HG03108 (cell line): ENCODE data around the gene TACR2.
A peak's percentile ranks its signal among the peaks of the same experiment; 100 is the strongest.
"Not testable (repeated sequence)": the region's sequence is repeated elsewhere in the genome, so short reads cannot be mapped to it uniquely, and the experiment has no call there.

Experiments
- ATAC-seq: cut with Tn5 transposase; IDR thresholded peaks from one replicate; pipeline ENCODE4 v1.9.1; 2021; ENCODE audit warnings: moderate library complexity; ENCODE audit not compliant: unreplicated experiment

The TACR2 gene

DNA sequence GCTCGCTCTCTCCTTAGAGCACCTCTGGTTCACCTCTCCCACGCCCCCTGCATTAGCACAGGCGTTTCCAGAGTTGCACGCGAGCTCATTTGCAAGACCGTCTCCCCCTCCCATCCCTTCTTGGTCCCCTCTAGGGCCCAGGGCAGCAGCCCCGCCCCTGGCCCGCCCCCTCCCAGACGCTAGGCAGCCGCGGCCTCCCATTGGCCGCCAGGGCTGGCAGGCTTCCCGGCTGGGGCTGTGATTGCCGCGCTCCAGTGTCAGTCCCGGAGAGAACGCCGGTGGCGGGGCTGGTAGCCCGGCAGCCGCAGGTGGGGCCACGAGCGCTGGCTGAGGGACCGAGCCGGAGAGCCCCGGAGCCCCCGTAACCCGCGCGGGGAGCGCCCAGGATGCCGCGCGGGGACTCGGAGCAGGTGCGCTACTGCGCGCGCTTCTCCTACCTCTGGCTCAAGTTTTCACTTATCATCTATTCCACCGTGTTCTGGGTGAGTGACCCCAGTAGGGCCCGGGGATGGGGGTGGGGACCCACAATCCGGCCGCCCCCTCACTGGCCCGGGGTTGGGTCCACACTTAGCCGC lies 34.6 kb upstream of the TACR2 start, which contains the start of gene TSPAN15:
TSS of gene TSPAN15 (plus strand) at position 257 of the 575 bp plus-strand sequence. CDS start at position 387, 130 bp downstream.
- ATAC-seq = peak; percentile 79

DNA sequence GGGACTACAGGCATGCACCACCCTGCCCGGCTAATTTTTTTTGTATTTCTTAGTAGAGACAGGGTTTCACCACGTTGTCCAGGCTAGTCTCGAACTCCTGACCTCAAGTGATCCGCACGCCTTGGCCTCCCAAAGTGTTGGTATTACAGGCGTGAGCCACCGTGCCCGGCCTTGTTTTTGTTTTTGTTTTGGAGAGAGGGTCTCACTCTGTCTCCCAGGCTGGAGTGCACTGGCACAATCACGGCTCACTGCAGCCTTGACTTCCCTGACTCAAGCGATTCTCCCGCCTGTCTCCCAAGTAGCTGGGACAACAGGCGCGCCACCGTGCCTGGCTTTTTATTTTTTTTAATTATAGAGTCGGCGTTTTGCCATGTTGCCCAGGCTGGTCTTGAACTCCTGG lies 33.7 kb upstream of the TACR2 start:
- not testable (repeated sequence) for ATAC-seq

DNA sequence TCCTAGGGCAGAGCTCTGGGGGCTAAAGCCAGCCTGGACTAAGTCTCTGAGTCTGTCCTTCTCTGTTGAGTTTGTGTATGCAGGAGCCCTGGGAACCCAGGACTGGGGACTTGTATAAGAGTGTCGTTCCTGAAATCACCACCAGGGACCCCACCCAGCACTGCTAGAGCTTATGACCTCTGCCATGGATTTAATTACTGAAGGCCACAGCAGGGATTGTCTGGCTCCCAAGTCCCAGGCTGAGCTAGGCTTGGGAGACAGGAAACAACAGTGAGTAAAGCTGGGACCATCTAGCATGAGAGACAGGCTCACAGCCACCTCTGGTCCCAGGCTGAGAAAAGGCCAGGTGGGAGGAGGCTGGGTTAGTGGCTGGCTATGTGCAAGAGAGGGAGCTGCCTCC lies 33.1 kb upstream of the TACR2 start:
- ATAC-seq = no peak

DNA sequence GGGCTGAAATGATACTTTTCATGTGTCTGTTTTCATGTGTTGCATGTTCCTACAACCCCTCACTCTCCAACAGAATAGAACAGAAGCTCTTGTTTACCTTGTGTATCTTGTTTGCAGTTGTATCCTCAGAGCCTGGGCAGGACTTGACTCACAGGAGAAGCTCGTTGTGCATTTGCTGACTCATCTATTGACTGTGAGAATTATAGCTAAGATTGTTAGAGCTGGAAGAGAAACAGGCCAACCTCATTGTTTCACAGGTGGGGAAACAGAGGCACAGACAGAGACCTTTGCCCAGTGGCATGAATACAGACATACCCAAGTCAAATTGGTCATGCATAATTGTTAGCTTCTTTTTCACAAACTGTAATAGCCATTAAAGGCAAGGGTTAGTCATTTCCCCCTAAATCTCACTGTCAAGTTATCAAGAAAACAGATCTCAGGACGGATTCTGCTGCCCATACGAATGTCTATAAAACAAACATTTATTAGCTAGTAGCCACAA lies 30.0 kb upstream of the TACR2 start:
- no peak for ATAC-seq

DNA sequence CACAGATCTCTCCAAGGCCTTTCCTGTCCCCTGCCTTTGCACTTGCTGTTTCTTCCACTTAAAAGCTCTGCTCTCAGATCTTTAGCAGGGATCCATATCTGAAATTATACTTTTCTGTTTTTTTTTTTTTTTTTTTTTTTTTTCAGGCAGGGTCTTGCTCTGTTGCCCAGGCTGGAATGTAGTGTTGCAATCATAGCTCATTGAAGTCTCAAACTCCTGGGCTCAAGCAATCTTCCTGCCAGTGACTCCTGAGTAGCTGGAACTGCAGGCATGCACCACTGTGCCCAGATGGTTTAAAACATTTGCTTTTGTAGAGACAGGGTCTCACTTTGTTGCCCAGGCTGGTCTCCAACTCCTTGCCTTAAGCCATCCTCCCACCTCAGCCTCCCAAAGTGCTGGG lies 29.5 kb upstream of the TACR2 start:
- ATAC-seq = no peak

DNA sequence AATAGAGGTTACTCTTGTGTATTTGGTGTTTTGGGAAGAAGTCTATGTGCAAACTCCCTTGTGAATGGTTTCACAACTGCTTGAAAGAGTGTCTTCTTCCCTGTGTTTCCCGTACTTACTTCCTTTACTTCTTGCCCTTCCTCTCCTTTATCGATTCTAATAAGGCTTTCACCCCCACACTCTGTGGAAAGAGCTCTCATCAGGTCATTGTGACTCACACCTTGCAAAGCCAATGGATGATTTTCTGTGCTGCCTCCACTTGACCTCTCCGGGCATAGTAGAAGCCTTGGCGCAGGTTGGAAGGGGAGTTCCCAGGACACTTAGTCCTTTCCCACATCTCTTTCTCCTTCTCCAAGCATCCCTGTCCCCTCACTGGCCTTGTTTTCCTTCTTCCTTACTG lies 28.3 kb upstream of the TACR2 start:
- no peak for ATAC-seq

DNA sequence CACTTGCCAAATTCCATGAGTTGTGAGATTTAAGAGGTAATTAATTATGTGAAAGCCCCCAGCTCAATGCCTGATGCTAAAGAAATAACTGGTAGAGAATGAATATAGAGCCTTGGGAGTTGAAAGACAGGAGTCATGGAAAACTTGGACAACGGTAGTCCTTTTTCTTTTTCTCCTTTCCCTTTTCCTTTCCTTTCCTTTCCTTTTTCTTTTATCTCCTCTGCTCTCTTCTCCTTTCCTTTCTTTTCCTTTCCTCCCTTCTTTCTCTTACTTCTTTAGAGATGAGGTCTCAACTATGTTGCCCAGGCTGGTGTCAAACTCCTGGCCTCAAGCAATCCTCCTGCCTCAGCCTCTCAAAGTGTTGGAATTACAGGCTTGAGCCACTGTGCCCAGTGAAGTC lies 26.6 kb upstream of the TACR2 start:
- ATAC-seq = no peak

DNA sequence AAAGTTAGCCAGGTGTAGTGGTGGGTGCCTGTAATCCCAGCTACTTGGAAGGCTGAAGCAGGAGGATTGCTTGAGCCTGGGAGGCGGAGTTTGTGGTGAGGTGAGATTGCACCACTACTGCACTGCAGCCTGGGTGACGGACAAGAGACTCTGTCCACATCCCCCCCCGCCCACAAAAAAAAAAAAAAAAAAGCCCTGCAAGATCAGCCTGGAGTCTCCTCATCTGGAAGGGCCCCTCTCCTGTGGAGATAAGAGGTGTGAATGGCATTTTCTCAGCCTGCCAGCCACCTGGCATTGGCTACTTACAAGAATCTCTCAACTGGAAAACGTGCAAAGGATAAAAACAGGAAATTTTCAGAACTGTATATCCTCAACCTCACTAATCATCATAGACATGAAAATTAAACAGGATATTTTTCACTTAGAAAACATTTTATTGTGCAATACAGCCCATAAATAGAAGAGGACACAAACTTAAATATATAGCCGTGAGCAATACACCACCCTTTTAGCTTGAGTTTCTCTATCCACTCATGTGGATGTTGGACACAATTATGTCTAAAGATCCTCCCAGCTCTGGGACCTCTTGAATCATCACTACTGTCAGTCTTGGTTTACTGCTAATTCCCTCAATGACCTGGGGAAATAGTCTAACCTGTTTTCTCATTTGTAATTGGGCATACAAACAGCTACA lies 23.2 kb upstream of the TACR2 start:
- ATAC-seq = no peak

DNA sequence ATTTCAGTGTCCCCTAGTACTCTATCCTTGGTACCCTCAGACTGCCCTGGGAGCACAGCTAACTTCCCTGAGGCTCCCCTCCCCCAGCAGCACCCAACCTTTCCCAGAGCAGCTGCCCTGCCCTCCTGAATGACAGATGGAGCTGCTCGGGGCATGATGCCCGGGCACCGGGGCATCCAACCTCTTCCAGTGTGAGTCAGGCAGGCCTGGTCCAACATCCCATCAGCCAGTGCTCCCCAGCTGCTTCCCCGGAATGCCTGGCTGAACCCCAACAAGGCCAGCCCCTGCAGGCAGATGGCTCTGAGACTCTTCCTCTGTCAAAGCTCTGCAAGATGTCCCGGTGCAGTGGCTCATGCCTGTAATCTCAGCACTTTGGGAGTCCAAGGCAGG lies 22.6 kb upstream of the TACR2 start:
- no peak for ATAC-seq

DNA sequence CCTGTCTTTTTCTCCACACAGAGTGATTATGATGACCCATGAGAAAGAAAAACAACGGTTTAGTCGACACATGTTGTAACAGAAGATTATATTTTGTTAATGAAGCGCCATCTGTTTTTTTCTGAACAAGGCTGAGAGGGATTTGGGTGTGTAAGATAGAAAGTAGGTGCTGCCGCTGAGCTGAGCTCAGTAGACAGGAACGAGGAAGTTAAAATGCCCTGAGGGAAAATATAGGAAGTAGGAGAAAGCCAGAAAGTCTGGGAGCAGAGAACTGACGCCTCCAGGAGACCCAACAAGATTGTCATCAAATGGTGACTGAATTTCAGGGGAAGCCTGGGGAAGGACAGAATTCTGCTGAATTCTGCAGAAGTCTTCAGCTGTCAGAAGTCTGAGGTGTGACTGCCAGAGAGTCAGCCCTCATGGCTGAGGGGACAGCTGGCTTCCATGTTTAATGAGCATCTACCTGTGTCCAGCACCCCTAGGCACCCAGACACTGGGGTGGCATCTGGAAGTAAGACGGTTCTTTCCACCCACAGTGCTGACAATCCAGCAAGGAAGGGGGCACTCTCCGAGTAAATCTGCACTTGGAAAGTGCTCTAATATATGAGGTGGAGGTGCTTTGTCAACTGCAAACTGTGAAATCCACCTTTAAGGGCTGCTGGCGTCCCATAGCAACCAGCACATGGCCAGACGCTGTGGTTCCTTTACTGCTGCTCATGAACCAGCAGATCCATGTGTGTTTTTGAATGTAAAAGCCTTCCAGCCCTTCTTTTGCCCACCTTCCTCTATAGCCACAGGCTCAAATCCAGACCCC lies 22.0 kb upstream of the TACR2 start:
- no peak for ATAC-seq

DNA sequence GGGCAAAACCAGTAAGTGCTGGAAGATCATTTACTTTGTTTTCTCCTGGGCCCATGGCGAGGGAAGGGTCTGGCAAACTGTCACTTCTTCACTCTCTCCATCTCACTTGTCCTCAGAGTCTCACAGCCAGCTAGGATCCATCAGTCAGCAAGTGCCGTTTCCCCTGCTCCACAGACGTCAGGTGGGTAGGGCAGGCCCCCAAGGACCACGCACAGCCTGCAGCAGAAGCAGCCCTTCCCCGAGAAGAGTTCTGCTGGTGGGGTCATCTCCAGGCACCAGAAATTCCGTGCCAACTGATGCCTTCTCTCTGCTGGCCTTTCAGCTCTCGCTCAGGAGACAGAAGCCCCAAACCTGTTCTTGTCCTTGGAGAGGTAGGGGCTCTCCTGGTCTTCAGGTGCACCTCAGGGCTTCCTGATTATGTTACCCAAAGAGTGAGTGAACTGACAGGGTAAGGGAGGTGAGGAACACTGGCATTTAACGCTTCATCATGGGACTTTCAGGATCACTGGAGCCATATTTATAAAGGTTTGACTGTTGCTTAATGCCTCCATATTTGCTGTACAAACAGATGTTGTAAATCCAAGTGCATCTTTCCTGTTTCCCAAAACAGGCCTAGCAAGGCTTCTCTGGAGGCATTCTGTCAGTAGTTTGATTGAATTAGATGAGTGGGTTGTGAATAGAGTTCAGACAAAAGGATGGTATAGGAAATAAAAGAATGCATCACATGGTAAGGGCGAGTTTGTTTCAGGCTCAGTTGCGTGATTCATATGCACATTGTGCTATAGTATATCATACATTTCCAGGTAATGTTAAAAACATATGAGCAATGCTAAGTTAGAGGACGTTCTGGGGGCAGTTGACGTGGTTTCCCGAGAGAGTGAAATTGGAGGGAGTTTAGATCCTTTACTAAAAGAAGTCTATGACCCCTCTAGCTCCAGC lies 20.9 kb upstream of the TACR2 start:
- ATAC-seq = no peak

DNA sequence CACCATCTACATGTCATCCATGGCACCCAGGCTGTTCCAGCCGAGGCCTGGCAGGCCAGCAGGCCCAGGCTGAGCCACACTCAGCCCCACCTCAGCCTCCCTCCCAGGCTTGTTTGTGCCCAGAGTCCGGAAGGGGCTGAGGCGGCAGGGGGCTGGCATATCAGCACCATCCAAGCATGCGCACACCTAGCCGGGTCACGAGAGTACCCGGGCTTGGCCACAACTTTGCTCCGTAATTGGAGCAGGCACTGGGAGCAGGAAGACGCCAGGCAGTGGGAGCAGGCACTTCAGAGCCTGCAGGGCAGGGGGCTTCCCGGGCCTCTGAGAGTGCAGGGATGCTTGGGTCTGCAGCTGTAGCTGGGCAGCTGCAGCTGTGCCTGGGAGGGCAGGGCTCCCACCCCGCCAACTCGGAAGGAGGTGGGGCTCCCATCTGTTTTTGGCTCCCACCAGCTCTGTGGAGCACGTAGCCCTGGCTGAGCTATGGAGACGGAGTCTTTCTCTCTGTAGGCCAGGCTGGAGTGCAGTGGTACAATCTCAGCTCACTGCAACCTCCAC lies 19.3 kb upstream of the TACR2 start:
- no peak for ATAC-seq

DNA sequence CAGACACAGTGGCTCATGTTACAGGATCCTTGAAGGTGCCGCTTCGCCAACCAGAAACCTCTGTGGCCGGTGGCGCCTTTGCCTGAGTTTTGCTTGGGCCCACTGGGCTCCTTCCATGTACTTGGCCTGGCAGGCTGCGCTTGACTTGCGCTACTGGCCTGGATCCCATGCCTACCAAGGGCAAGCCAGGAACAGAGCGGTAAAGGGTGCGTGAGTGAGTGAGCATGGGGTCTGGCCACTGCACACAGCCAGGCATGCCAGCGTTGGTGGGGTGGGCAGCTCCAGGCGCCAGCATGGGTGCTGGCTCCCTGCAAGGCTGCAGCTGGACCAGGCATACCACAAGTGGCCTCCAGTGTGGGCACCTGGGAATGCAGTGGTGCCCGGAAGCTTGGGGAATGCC lies 18.2 kb upstream of the TACR2 start:
- ATAC-seq = no peak

DNA sequence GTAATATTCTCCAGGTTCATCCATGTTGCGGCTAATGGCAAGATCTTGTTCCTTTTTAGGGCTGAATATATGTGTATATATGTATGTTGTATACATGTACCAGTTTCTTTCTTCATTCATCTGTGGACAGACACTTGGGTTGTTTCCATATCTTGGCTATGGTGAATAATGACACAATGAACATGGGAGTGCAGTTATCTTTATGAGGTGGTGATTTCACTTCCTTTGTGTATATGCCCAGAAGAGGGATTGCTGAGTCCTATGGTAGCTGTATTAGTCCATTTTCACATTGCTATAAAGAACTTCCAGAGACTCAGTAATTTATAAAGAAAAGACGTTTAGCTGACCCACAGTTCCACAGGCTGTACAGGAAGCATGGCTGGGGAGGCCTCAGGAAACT lies 17.5 kb upstream of the TACR2 start:
- no peak for ATAC-seq

DNA sequence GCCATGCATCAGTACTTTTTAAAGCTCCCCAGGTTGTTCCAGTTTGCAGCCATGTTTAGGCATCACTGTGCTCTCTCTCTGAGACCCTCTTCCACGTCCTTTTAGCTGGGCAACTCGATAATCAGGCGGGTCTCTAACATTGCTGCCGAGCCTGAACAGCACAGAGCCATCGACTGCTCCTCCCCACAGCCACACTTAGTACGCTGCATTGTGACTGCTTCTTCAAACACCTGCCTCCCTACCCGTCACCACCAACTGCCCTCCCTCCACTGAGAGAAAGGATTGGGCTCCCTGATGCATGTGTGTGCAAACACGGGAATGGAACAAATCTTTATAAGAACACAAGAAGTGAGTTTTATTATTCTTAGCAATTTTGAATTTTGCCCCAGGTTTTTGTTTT lies 11.4 kb upstream of the TACR2 start:
- no peak for ATAC-seq

DNA sequence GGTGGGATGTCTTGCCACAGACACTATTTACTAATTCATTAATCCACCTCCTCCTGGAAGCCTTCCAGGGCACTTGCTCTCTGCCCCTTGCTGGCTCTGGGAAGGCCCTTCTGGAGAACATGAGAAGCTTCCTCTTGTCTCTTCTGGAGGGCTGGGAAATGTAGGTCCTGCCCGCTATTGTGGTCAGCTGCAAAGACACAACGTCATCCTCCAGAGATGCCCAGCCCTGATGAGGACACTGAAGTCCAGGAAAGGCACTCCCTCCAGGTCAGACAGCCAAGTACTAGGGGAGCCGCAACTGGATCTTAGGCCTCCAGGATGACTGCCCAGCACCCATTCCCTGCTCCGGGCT lies 9.6 kb upstream of the TACR2 start:
- no peak for ATAC-seq

DNA sequence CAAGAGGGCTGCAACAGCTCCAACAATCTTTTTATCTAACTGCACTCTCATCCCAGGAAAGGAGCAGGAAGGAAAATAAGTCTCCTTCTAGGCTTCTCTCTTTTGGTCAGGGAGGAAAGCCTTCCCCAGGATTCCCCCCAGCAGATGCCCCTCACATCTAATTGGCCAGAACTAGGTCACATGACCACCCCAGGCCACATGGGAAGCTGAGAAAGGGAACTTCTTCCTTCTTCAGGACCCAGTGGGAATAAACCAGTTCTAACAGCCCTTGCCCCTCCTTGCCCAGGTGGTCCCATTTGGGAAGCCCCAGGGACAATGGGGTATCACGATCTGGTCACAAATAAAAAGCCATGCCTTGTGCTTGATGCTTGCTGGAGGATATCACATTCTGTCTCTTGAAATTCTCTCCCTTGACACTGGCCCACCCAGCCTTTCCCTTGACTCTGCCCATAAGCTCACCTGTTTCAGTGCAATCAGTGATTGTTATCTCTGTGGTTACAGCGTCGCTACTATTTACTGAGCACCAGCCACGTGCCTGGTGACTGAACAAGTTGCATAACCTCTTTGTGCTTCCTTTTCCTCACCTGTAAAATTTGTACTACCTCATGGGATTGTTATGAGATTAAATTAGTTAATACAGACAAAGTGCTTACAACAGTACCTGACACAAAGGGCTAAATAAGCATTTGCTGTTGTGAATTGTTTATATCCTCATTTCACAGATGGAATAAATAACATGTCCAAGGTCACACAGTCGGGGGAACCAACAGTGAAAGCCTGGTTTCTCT lies 9.0 kb upstream of the TACR2 start:
- ATAC-seq = no peak

DNA sequence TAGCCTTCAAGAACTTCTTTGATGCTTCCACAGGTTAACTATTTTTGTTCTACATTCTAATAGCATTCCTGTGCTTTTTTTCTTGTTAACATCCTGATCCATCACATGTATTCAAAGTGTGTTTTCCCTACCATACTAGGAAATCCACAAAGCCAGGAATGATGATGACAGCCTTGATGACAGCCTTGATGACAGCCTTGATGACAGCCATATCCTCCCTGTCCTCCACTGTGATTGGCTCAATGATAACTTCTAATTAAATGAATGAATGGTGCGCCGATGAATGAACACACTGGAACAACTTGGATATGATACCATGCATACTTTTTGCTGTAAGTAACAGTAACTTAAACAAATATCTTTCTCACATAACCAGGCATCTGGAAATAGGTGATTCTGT lies 8.3 kb upstream of the TACR2 start:
- ATAC-seq = no peak

DNA sequence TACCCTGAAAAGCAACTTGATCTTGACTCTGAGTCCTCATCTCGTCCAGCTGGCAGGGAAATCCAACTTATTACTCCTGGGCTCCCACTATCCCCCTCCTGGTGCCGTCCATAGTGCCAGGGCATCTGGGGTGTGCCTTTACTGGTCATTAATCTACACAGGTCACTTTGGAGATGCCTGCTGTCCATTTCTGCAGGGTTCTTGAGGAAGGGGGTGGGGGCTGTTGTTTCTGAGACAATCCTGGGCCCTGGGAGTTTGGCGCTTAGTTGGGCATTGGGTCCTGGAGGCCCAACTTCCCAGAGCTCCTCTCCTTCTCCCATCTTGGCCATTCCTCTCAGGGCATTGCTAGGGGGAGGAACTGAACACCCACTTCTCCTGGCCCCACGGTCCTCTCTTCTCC lies 6.0 kb upstream of the TACR2 start:
- ATAC-seq = no peak
